GM12892 (cell line): ENCODE results near the gene CTSW.

Experiments used
- DNase-seq: peaks from one replicate; pipeline ENCODE4 v3.0.0; 2011; ENCODE audit not compliant: insufficient read length
- FAIRE-seq: peaks from 2 replicates; lab custom pipeline; 2011; peaks lifted over from hg19 to GRCh38; lab: Jason Lieb, UNC
- POLR2A ChIP-seq: IDR thresholded peaks from 2 replicates; pipeline ENCODE4 v1.6.1; 2011; ENCODE audit warnings: low read depth, low read length, control low read depth
- POLR2AphosphoS5 ChIP-seq: IDR thresholded peaks from 2 replicates; pipeline ENCODE4 v1.6.1; 2011; ENCODE audit warnings: low read depth, low read length, control low read depth
- TAF1 ChIP-seq: IDR thresholded peaks from 2 replicates; pipeline ENCODE4 v1.6.1; 2011; ENCODE audit warnings: low read depth, mild to moderate bottlenecking, control low read depth, low read length, borderline replicate concordance

CTSW gene

DNA sequence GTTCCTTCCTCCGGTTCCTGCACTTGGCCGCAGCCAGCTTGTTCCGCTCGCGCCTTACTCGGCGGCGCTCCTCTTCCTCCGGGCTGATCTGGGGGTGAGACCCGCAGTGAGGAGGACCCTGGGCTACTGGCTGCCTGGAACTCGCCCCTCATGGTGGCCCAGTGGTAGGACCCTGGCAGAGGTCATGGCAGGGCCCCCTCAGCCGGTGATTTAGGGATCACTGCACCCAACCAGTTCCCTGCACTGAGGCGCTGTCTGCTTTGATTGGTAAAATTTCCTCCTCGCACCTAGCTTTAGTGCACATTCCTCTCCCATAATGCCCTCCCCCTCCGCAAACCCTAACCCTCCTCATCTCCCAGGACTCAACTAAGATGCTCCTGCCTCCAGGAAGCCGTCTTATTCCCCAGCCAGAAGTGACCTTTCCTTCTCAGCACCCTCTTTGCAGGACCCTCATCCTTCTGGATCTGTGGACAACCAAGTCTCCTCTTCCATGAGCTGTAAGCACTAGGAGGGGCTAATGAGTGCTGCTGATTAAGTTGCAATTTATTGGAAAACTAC is 14.5 kb downstream of the CTSW start:
- TF ChIP-seq TAF1 (no peak), POLR2AphosphoS5 (peak; percentile 68; the same call in 1 of the 2 replicates), POLR2A (peak; percentile 66; the same call in 1 of the 2 replicates)
- DNase-seq: no peak

DNA sequence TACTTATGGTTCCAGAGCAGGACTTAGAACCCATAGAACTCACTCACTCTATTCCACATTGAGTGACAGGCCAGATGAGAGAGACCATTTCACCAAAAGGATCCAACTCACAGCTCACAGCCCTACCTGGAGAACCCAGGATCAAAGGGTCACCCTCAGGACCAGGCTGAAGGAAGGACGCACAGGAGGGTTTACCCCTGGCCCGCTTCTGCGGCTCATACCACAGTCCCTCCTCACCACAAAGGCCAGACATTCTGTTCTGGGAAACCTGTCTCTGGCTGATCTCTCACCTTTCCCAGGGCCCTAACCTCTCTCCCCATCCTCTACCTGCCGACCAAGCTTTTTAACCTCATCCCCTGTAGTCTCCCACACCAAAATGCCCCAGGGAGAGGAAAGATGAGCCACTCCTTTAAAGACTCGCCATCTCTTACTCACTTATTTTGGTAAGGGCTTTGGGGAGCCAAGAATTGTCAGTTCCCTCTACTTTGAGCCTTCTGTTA is 15.9 kb downstream of the CTSW start:
- DNase-seq (no peak), FAIRE-seq (no peak)
- TF ChIP-seq TAF1 (no peak), POLR2AphosphoS5 (no peak), POLR2A (no peak)

More for the DNA sequence above, 14.5 kb downstream of the CTSW start:
- peak; percentile 89 for FAIRE-seq

DNA sequence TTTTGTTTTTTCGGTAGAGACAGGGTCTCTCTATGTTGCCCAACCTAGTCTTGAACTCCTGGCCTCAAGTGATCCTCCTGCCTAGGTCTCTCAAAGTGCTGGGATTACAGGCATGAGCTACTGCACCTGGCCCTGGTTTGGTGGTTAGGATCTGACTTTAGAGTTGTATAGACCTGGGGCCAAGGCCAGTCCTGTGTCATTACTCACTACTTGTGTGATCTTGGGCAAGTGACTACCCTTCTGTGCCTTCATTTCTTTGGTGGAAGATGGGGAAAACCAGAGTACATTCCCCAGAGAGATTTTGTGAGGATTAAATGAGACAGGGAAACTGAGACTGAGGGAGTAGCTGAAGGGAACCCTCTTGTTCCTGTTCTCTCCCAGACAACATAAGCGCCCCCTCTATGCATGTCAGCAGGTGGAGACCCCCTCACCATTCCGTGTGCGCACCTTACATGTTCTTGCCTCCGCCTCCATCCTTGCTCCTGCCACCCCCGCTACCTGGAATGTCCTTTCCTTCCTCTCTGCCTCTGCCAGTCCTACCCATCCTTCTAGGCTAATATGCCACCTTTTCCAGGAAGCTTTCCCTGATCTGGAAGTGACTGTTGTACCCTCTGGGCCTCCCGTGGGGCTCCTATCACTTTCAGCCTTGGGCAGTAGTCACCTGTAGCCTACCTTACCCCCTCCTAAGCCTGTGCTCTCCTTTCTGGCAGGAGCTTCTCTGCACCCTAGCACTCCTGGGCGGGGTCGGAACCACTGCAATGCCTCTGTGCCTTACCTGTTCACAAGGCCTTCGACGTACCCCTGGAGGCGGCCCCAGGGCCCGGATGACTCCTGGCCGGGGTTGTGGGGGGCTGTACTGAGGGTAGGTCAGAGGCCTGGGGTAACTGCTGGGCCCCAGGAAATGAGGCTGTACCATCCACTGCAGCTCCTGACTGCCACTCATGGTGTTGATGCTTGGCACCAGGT is 16.7 kb downstream of the CTSW start:
- TF ChIP-seq POLR2AphosphoS5 (no peak), POLR2A (no peak), TAF1 (no peak)
- no peak for FAIRE-seq
- no peak for DNase-seq

DNA sequence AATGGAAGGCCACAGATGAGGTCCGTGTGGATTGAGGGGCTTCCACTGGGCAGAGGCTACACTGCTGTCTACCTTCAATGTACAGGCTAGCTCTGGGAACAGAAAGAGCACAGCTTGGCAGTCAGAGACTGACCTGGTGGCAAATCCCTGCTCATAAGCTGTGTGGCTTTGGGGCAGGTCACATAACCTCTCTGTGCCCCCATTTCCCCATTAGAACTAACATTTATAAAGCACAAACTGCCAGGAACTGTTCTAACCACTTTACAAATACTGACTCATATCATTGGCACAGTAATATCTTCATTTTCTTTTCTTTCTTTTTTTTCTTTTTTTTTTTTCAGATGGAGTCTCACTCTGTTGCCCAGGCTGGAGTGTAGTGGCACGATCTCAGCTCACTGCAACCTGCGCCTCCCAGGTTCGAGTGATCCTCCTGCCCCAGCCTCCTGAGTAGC is 17.4 kb downstream of the CTSW start:
- no peak for FAIRE-seq
- TF ChIP-seq POLR2A (no peak), POLR2AphosphoS5 (no peak), TAF1 (no peak)
- no peak for DNase-seq

DNA sequence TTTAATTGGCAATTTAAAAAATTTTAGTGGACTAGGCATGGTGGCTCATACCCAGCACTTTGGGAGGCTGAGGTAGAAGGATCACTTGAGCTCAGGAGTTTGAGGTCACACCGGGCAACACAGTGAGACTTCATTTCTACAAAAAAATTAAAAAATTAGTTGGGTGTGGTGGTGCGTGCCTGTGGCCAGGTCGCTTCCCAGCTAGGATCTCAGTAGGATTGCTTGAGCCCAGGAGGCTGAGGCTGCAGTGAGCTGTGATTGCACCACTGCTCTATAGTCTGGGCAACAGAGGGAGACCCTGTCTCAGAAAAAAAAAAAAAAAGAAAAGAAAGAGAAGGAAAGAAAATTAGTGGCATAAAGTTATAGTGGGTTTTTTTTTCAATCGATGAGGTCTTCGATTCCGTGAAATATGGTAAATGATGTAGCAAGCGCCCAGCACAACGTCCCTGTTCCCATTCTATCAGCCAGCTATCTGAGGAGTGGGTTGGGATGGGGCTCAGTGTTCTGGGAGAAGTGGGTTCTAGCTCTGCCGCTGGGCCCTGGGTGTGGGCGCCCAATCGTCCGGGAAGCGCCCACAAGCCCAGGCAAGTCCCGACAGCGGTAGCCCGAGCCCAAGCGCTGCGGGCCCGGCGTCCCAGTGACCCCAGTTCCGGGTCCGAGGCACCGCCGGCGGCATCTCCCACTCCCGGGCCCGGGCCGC is 19.2 kb downstream of the CTSW start:
- TF ChIP-seq TAF1: no peak
- TF ChIP-seq POLR2A: no peak
- TF ChIP-seq POLR2AphosphoS5: no peak

DNA sequence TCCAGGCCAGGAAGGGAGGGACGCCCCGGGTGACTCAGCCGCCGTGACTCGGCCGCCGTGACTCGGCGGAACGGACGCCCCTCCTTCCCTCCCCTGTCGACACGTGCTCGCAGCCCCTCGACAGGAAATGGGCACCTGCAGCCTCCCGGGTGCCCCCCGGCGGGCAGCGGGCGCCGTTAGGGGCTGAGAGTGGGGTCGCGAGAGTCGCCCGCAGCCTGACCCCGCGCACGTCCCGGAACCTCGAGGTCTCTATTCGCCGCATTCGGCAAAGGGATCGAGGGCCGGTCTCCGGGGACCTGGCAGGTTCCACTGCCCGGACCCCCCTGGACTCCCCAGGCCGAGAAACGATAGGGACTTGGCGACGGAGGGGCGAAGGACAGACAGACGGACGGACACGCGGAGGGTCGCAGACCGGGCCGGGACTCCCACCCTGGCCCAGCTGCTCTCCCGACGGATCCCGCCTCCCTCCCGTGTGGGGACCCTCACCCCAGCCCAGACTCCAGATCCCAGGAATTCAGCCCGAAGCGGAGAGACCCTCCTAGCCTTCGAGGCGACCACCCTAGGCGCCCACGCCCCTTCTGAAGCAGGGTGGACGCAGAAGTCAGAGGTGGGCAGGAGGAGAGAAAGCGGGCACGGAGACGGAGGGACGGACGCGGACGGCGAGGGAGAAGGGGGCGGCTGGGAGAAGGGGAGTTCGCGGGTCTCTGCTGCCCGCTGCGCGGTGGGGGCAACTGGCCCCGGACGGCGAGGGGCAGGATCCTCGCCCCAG is 19.9 kb downstream of the CTSW start:
- no peak for DNase-seq
- no peak for FAIRE-seq

More for the DNA sequence above, 19.2 kb downstream of the CTSW start:
- no peak for FAIRE-seq
- no peak for DNase-seq

DNA sequence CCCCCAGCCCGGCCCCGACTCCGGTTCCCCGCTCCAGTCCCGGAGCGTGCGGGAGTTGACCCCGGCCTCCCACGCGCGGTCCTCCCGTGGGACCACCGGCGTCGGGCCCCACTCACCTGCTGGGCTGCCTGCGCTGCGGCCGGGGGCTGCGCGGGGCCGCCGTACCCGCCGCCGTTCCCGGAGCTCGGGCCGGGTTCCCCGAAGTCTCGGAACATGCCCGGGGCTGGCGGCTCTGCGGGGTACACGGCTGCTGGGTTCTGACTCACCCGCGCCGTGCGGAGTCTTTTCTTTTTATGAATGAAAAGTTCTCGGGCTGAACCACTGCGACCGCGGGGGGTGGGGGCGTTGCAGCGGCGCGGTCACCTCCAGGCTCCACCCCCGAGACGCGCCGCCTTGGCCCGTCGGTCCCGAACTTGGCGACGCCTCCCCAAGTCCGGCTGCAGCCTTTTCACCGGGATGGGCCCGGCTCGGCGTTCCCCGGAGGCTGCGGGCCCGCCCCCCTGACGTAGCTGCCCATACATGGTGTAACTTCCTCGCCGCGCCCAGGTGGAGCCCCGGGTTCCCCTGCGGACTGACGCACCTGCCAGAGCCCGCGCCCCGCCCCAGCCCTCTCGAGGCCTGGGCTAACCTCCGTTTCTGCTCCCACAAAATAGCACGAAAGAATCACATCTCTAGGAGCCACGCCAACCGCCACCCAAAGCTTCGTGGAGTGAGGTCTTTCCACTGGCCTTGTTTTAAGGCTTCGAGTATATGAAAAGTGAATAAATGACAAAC is 20.7 kb downstream of the CTSW start, which contains the start of gene FOSL1:
Gene FOSL1 (minus strand): TSS at position 264 of the 774 bp plus-strand sequence. CDS start 49 bp downstream, at position 215.
- DNase-seq (peak; percentile 89), FAIRE-seq (peak; percentile 30)
- TF ChIP-seq TAF1: no peak
- TF ChIP-seq POLR2A: peak; percentile 33; the same call in 1 of the 2 replicates

More for the DNA sequence above, 19.9 kb downstream of the CTSW start:
- TF ChIP-seq TAF1 (no peak), POLR2AphosphoS5 (no peak), POLR2A (no peak)

DNA sequence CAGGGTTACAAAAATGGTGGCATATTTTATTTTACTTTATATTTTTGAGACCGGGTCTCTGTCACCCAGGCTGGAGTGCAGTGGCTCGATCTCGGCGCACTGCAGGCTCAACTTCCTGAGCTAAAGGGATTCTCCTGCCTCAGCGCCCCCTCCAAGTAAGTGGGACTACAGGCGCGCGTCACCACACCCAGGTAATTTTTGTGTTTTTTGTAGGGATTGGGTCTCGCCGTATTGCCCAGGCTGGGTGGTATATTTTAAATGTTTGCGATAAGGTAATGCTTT is 21.2 kb downstream of the CTSW start:
- DNase-seq: no peak
- TF ChIP-seq POLR2AphosphoS5 (no peak), POLR2A (no peak), TAF1 (no peak)
- FAIRE-seq: no peak

DNA sequence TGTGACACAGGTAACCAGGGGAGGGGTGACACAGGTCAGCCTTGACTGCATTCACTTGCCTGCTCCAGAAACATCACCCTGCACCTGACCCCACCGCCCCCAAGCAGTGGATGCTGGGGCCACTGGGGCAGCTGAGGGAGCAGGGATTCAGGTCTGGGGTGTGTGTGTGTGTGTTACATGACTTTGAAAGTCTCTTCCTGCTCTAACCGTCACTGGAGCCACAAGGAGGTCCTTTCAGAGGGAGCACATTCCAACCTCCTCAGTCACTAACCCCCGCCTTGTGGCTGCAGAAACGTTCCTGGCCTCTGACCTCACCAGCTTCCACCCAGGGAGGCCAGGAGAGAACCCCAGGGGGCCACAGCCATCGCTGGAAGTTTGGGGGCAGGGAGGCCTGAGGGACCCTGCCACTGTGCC is 23.4 kb downstream of the CTSW start:
- TF ChIP-seq POLR2A (no peak), TAF1 (no peak)
- no peak for DNase-seq
- FAIRE-seq: no peak

DNA sequence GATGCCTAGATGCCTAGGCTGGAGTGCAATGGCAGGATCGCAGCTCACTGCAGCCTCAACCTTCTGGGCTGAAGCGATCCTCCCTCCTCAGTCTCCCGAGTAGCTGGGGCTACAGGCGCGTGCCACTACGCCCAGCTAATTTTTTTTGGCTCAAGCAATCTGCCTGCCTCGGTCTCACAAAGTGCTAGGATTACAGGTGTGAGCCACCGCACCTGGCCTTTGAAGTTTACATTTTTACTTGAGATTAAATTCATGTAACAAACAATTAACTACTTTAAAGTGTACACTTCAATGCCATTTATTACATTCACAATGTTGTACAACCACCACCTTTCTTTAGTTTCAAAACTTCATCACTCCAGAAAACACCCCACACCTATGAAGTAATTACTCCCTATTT is 24.1 kb downstream of the CTSW start:
- DNase-seq (no peak), FAIRE-seq (no peak)
- TF ChIP-seq POLR2AphosphoS5 (no peak), TAF1 (no peak), POLR2A (no peak)
